ENCODE measurements around the gene IGSF21. TPM values are rescaled to one million over a fixed set of nuclear protein-coding genes. Genes with fewer than 3 reads are reported as not detected.

IGSF21 gene
- total and polyA plus RNA-seq, 2 donors (not counting 3 experiments of a cell fraction or from before 2014, with no cell fraction given) = not detected

GRCh38 chr1:18246543-18246942 is 138.9 kb downstream of the IGSF21 start:
- H3K9me3 ChIP-seq (replicated peaks; ENCODE audit: control insufficient read depth, insufficient read depth, low read length) = no peaks in the 10 kb centered on the region
- H3K4me3 ChIP-seq (replicated peaks in 1 of 3; ENCODE audit: insufficient read depth in 1 of 3, low read depth in 1 of 3, low read length in 3 of 3) = no peak overlapping the region
- intact Hi-C loops (cut with micrococcal nuclease) = no loop called here
- no TSS peak for BruUV-seq (replicated peaks)
- no peak overlapping the region for H3K27ac ChIP-seq (ENCODE audit: insufficient read depth, low read depth, low read length)
- ChIA-PET POLR2A (no interaction called here), CTCF (interaction anchor here (1.0 kb wide), 1 partner anchor 15 kb away, joined by 3 read pairs; no protein-coding TSS in a partner anchor)
- dilution Hi-C loops (cut with MboI; ENCODE audit: extremely low pct_ligation_motif_present, low sequenced_read_pairs) = no loop called here
- no peaks in the 10 kb centered on the region for H4K20me1 ChIP-seq (replicated peaks; ENCODE audit: control insufficient read depth, extremely low read depth, insufficient read depth, low read length)
- no peak for DNase-seq (ENCODE audit: low read depth, low spot score)
- TF ChIP-seq FOS (IDR thresholded peaks at IDR 0.05; ENCODE audit: borderline replicate concordance, insufficient read depth, low read length) (no peak), CTCF (IDR thresholded peaks at IDR 0.05; ENCODE audit: extremely low read depth in 1 of 2, insufficient read depth in 1 of 2, low read depth in 1 of 2, low read length in 2 of 2) (no peak), POLR2AphosphoS5 (IDR thresholded peaks at IDR 0.05; ENCODE audit: insufficient read depth, low read depth, low read length) (no peak), EZH2 (IDR thresholded peaks at IDR 0.05; ENCODE audit: borderline replicate concordance, low read depth, low read length, severe bottlenecking) (no peak), MAX (IDR thresholded peaks at IDR 0.05; ENCODE audit: insufficient read depth, insufficient read length) (no peak), JUN (IDR thresholded peaks at IDR 0.05; ENCODE audit: borderline replicate concordance, insufficient read depth, insufficient read length, low read depth) (no peak), POLR2A (IDR thresholded peaks at IDR 0.05; ENCODE audit: low read depth, low read length) (no peak), GATA2 (IDR thresholded peaks at IDR 0.05; ENCODE audit: insufficient read depth, insufficient read length, low read depth, low read length) (no peak), MYC (IDR thresholded peaks at IDR 0.05; ENCODE audit: low read depth, low read length) (no peak)
- no peaks in the 10 kb centered on the region for H3K4me1 ChIP-seq (ENCODE audit: control insufficient read depth, extremely low read depth, insufficient read depth, low read length)
- no peaks in the 10 kb centered on the region for H3K27me3 ChIP-seq (ENCODE audit: control insufficient read depth in 2 of 2, insufficient read depth in 2 of 2, low read length in 2 of 2)
- FAIRE-seq = no peak
- no peaks in the 10 kb centered on the region for H3K79me2 ChIP-seq (ENCODE audit: control insufficient read depth, insufficient read depth, low read length)
- no peak overlapping the region for H3K4me2 ChIP-seq (ENCODE audit: insufficient read depth, low read length)
- no peaks in the 10 kb centered on the region for H3K36me3 ChIP-seq (ENCODE audit: control insufficient read depth in 2 of 2, extremely low read depth in 1 of 2, insufficient read depth in 2 of 2, low read length in 2 of 2)
- H2AFZ ChIP-seq (ENCODE audit: low read depth, low read length) = no peak overlapping the region
- no peaks in the 10 kb centered on the region for H3K9me1 ChIP-seq (replicated peaks; ENCODE audit: control insufficient read depth, extremely low read depth, insufficient read depth, low read length)
- no peak overlapping the region for H3K9ac ChIP-seq (replicated peaks; ENCODE audit: extremely low read depth, insufficient read depth, low read length)
